Measurements from ENCODE around the gene H3-3A. TPM values are rescaled to one million over a fixed set of nuclear protein-coding genes. Genes with fewer than 3 reads are reported as not detected.
A peak's percentile ranks its signal among the peaks of the same experiment; 100 is the strongest.
"Not testable (repeated sequence)": the region's sequence is repeated elsewhere in the genome, so short reads cannot be mapped to it uniquely, and the experiment has no call there.

Gene H3-3A
- total RNA-seq, 4 donors from 2014 or later, result 304 to 569 (median 410) TPM

- peak overlapping the region; percentile 78 for H3K4me3 ChIP-seq (ENCODE audit: low read depth, poor library complexity, severe bottlenecking)
- peak in 1 of 2 donors; percentile 47 for DNase-seq (ENCODE audit: low spot score in 2 of 2)
- intact Hi-C loops (cut with DNase I; ENCODE audit: low total_unique reads), result no loop called here
- TF ChIP-seq CTCF (IDR thresholded peaks at IDR 0.05) (no peak), POLR2A (IDR thresholded peaks at IDR 0.05) (no peak)
- WGBS, 2 donors, result 3 to 4% methylated on average over 4 to 19 of the region's 23 CpGs
These were observed 20.4 kb downstream of the H3-3A start for GRCh38 chr1:226082959-226083301.

DNA sequence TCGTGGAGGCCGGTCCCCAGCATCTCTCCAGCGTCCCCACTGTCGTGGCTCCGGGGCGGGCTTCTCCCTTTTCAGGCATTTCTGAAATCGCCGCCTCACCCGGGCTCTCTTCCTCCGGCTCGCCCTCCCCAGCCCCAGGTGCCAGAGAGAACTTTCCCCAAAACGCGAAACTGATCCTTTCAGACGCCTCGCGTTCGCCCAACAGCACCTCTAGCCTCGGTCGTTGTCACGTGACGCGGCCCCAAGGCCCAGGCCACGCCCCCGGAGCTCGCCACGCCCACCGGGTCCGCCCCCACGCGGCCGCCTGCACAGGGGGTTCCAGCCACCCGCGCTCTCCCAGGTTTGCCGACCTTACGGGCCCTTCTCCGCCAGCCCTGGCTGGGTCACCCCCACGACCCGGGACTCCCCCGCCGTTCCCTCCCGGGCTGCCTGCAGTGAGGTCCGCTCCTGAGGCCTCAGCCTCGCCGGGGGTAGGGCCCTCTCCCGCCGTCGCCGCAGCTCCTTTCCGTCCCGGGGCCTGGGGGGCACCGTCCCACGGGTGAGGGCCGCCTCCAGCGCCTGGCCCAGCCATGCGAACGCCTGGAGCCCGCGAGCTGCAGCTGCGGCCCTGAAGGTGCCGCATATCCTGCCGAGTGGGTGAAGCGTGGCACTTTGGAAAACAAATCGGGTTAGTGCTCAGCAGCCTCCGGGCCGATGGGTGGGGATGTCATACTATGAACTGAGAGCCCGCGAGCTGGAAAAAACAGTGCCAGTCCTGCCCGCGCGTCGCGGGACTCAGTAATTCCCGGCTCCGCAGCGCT lies 21.0 kb downstream of the H3-3A start:
- WGBS, 2 donors, result 0 to 1% methylated on average over 62 to 64 of the region's 75 CpGs
- intact Hi-C loops (cut with DNase I; ENCODE audit: low total_unique reads), result no loop called here
- peak overlapping the region; percentile 78 for H3K4me3 ChIP-seq (ENCODE audit: low read depth, poor library complexity, severe bottlenecking)
- DNase-seq (ENCODE audit: low spot score in 2 of 2), result peak; percentile 90 to 98
- TF ChIP-seq POLR2A (IDR thresholded peaks at IDR 0.05) (no peak), CTCF (IDR thresholded peaks at IDR 0.05) (no peak)

GRCh38 chr1:226085675-226086285 lies 23.3 kb downstream of the H3-3A start:
- intact Hi-C loops (cut with DNase I; ENCODE audit: low total_unique reads), result no loop called here
- DNase-seq (ENCODE audit: low spot score in 2 of 2), result peak in 1 of 2 donors; percentile 17
- 90 to 95% methylated on average over 5 of the region's 5 CpGs for WGBS, 2 donors

GRCh38 chr1:226086776-226087175 lies 24.3 kb downstream of the H3-3A start:
- TF ChIP-seq CTCF (IDR thresholded peaks at IDR 0.05), result no peak
- no peak for TF ChIP-seq POLR2A (IDR thresholded peaks at IDR 0.05)
- no peak overlapping the region for H3K4me3 ChIP-seq (ENCODE audit: low read depth, poor library complexity, severe bottlenecking)
- intact Hi-C loops (cut with DNase I; ENCODE audit: low total_unique reads), result no loop called here
- WGBS, 2 donors, result 94% methylated on average over 17 of the region's 17 CpGs
- DNase-seq (ENCODE audit: low spot score in 2 of 2), result peak in 1 of 2 donors; percentile 70

More at GRCh38 chr1:226085675-226086285, 23.3 kb downstream of the H3-3A start:
- TF ChIP-seq CTCF (IDR thresholded peaks at IDR 0.05), result no peak
- TF ChIP-seq POLR2A (IDR thresholded peaks at IDR 0.05), result no peak
- no peak overlapping the region for H3K4me3 ChIP-seq (ENCODE audit: low read depth, poor library complexity, severe bottlenecking)

DNA sequence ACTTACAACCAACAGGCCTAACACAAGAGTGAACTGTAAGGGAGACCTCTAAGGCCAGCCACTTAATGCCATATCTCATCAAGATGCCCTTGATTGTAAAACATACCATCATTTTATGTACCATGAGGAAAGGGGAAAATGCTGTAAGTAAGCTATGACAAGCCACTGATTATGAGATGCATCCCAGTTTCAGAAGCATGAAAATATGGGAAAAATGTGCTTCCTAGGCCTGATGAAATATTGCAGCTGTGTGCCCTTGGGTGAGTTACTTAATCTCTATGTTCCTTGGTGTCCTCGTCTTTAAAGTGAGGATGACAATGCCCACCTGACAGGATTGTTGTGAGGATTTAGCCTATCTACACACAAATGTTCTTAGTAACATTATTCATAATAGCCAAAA lies 28.9 kb downstream of the H3-3A start:
- intact Hi-C loops (cut with DNase I; ENCODE audit: low total_unique reads), result no loop called here
- H3K4me3 ChIP-seq (ENCODE audit: low read depth, poor library complexity, severe bottlenecking), result no peak overlapping the region
- peak in 1 of 2 donors; percentile 3 for DNase-seq (ENCODE audit: low spot score in 2 of 2)
- TF ChIP-seq CTCF (IDR thresholded peaks at IDR 0.05) (no peak), POLR2A (IDR thresholded peaks at IDR 0.05) (no peak)
- WGBS, 2 donors, result 100% methylated on average over 1 of the region's 1 CpG

- 91 to 94% methylated on average over 10 of the region's 10 CpGs for WGBS, 2 donors
These were observed 29.7 kb downstream of the H3-3A start for GRCh38 chr1:226092048-226092820.

More at GRCh38 chr1:226092048-226092820, 29.7 kb downstream of the H3-3A start:
- DNase-seq (ENCODE audit: low spot score in 2 of 2), result peak in 1 of 2 donors; percentile 46
- intact Hi-C loops (cut with DNase I; ENCODE audit: low total_unique reads); H3K4me3 ChIP-seq (ENCODE audit: low read depth, poor library complexity, severe bottlenecking): not testable (repeated sequence)
